ENCODE results near the gene ULBP1. TPM values are rescaled to one million over a fixed set of nuclear protein-coding genes. Genes with fewer than 3 reads are reported as not detected.

Gene ULBP1
- total and polyA plus RNA-seq, 4 donors: 0.59 to 6.2 (median 1.8) TPM

- Histone ChIP-seq H3K36me3 (ENCODE audit: control insufficient read depth in 4 of 4, insufficient read depth in 4 of 4, low read length in 4 of 4) (no peaks in the 10 kb centered on the region), H3K4me3 (no peak overlapping the region), H3K9me3 (ENCODE audit: control insufficient read depth in 4 of 4, insufficient read depth in 3 of 4, low read length in 3 of 4) (peaks cover 0 to 2% (median 0%) of the 10 kb centered on the region in 4 donors), H3K27me3 (ENCODE audit: control insufficient read depth in 3 of 3, insufficient read depth in 3 of 3, low read length in 2 of 3) (peaks cover 0 to 47% (median 40%) of the 10 kb centered on the region in 3 donors), H3K4me1 (ENCODE audit: control insufficient read depth in 5 of 5, insufficient read depth in 5 of 5, low read length in 5 of 5) (no peaks in the 10 kb centered on the region), H3K27ac (ENCODE audit: low read depth in 1 of 2, low read length in 1 of 2) (no peak overlapping the region), H3K9ac (ENCODE audit: insufficient read depth in 1 of 2, low read length in 2 of 2) (no peak overlapping the region)
- 79 to 84% methylated on average over 6 of the region's 6 CpGs for WGBS, 2 donors
- TF ChIP-seq CTCF (IDR thresholded peaks at IDR 0.05; ENCODE audit: control extremely low read depth, extremely low read depth): no peak
- DNase-seq (no peak), ATAC-seq (ENCODE audit: insufficient read depth, low FRiP score) (no peak)
Observed at GRCh38 chr6:149979293-149979692, 15.6 kb downstream of the ULBP1 start.

GRCh38 chr6:149983145-149983544, 19.4 kb downstream of the ULBP1 start:
- no peak overlapping the region for H3K27ac ChIP-seq (ENCODE audit: low read depth in 1 of 2, low read length in 1 of 2)
- H3K36me3 ChIP-seq (ENCODE audit: control insufficient read depth in 4 of 4, insufficient read depth in 4 of 4, low read length in 4 of 4): no peaks in the 10 kb centered on the region
- no peak for TF ChIP-seq CTCF (IDR thresholded peaks at IDR 0.05; ENCODE audit: control extremely low read depth, extremely low read depth)
- no peak overlapping the region for H3K4me3 ChIP-seq
- no peak overlapping the region for H3K9ac ChIP-seq (ENCODE audit: insufficient read depth in 1 of 2, low read length in 2 of 2)
- ATAC-seq (ENCODE audit: insufficient read depth, low FRiP score) (no peak), DNase-seq (no peak)
- 32 to 41% methylated on average over 9 of the region's 9 CpGs for WGBS, 2 donors
- peaks cover 0 to 14% (median under 1%) of the 10 kb centered on the region in 4 donors for H3K9me3 ChIP-seq (ENCODE audit: control insufficient read depth in 4 of 4, insufficient read depth in 3 of 4, low read length in 3 of 4)
- no peaks in the 10 kb centered on the region for H3K4me1 ChIP-seq (ENCODE audit: control insufficient read depth in 5 of 5, insufficient read depth in 5 of 5, low read length in 5 of 5)
- H3K27me3 ChIP-seq (ENCODE audit: control insufficient read depth in 3 of 3, insufficient read depth in 3 of 3, low read length in 2 of 3): peaks cover 9 to 76% (median 73%) of the 10 kb centered on the region in 3 donors

GRCh38 chr6:149984773-149985172, 21.0 kb downstream of the ULBP1 start:
- no peak for TF ChIP-seq CTCF (IDR thresholded peaks at IDR 0.05; ENCODE audit: control extremely low read depth, extremely low read depth)
- Histone ChIP-seq H3K4me3 (no peak overlapping the region), H3K27me3 (ENCODE audit: control insufficient read depth in 3 of 3, insufficient read depth in 3 of 3, low read length in 2 of 3) (peaks cover 9 to 82% (median 79%) of the 10 kb centered on the region in 3 donors), H3K9ac (ENCODE audit: insufficient read depth in 1 of 2, low read length in 2 of 2) (no peak overlapping the region), H3K9me3 (ENCODE audit: control insufficient read depth in 4 of 4, insufficient read depth in 3 of 4, low read length in 3 of 4) (peaks cover 0 to 19% (median 4%) of the 10 kb centered on the region in 4 donors), H3K27ac (ENCODE audit: low read depth in 1 of 2, low read length in 1 of 2) (no peak overlapping the region), H3K36me3 (ENCODE audit: control insufficient read depth in 4 of 4, insufficient read depth in 4 of 4, low read length in 4 of 4) (no peaks in the 10 kb centered on the region), H3K4me1 (ENCODE audit: control insufficient read depth in 5 of 5, insufficient read depth in 5 of 5, low read length in 5 of 5) (peaks cover 0 to 1% (median 0%) of the 10 kb centered on the region in 5 donors)
- no peak for DNase-seq
- no peak for ATAC-seq (ENCODE audit: insufficient read depth, low FRiP score)
- WGBS, 2 donors: 64 to 72% methylated on average over 5 of the region's 5 CpGs

- no peak for TF ChIP-seq CTCF (IDR thresholded peaks at IDR 0.05; ENCODE audit: control extremely low read depth, extremely low read depth)
- no peak for DNase-seq
- no peaks in the 10 kb centered on the region for H3K36me3 ChIP-seq (ENCODE audit: control insufficient read depth in 4 of 4, insufficient read depth in 4 of 4, low read length in 4 of 4)
- no peak for ATAC-seq (ENCODE audit: insufficient read depth, low FRiP score)
- H3K9me3 ChIP-seq (ENCODE audit: control insufficient read depth in 4 of 4, insufficient read depth in 3 of 4, low read length in 3 of 4): peaks cover 0 to 21% (median 4%) of the 10 kb centered on the region in 4 donors
- H3K4me3 ChIP-seq: no peak overlapping the region
- 37 to 38% methylated on average over 5 of the region's 5 CpGs for WGBS, 2 donors
- peaks cover 9 to 89% (median 86%) of the 10 kb centered on the region in 3 donors for H3K27me3 ChIP-seq (ENCODE audit: control insufficient read depth in 3 of 3, insufficient read depth in 3 of 3, low read length in 2 of 3)
- no peak overlapping the region for H3K27ac ChIP-seq (ENCODE audit: low read depth in 1 of 2, low read length in 1 of 2)
- peaks cover 0 to 8% (median 0%) of the 10 kb centered on the region in 5 donors for H3K4me1 ChIP-seq (ENCODE audit: control insufficient read depth in 5 of 5, insufficient read depth in 5 of 5, low read length in 5 of 5)
- H3K9ac ChIP-seq (ENCODE audit: insufficient read depth in 1 of 2, low read length in 2 of 2): no peak overlapping the region
Observed at GRCh38 chr6:149985481-149985937, 21.8 kb downstream of the ULBP1 start.
